ENCODE data around the gene DAGLA. TPM values are rescaled to one million over a fixed set of nuclear protein-coding genes. Genes with fewer than 3 reads are reported as not detected.

The DAGLA gene
- total RNA-seq, 4 donors from 2014 or later = 5.8 to 18.9 (median 10.2) TPM

DNA sequence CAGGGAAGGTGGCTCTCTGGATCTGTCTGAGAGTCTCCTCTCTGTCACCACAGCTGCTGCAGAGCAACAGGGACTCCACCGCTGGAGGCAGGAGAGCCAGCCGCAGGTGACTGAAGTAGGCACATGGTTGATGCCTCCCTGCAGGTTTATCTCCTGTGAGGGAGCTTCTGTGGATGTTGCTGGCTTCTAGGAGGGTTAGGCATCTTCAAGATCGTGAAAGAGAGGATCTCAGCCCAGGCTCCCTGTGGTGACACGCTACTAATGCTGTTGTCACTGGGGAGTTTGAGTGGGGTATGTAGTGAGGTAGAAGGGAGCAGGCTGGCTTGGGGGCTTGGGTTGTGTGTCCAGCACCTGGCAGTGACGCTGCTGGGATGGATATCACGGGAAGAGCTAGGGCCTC is 34.1 kb downstream of the DAGLA start:
- no peak overlapping the region for H3K27ac ChIP-seq
- DNase-seq = no peak
- TF ChIP-seq, protein P1, sequence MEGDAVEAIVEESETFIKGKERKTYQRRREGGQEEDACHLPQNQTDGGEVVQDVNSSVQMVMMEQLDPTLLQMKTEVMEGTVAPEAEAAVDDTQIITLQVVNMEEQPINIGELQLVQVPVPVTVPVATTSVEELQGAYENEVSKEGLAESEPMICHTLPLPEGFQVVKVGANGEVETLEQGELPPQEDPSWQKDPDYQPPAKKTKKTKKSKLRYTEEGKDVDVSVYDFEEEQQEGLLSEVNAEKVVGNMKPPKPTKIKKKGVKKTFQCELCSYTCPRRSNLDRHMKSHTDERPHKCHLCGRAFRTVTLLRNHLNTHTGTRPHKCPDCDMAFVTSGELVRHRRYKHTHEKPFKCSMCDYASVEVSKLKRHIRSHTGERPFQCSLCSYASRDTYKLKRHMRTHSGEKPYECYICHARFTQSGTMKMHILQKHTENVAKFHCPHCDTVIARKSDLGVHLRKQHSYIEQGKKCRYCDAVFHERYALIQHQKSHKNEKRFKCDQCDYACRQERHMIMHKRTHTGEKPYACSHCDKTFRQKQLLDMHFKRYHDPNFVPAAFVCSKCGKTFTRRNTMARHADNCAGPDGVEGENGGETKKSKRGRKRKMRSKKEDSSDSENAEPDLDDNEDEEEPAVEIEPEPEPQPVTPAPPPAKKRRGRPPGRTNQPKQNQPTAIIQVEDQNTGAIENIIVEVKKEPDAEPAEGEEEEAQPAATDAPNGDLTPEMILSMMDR (IDR thresholded peaks at IDR 0.05) = no peak
- no peak for TF ChIP-seq POLR2A (IDR thresholded peaks at IDR 0.05)
- no peaks in the 10 kb centered on the region for H3K9me3 ChIP-seq
- H3K36me3 ChIP-seq = no peaks in the 10 kb centered on the region
- no peaks in the 10 kb centered on the region for H3K27me3 ChIP-seq
- peaks cover 0 to 23% (median 0%) of the 10 kb centered on the region in 4 donors for H3K4me1 ChIP-seq
- no peak overlapping the region for H3K4me3 ChIP-seq

DNA sequence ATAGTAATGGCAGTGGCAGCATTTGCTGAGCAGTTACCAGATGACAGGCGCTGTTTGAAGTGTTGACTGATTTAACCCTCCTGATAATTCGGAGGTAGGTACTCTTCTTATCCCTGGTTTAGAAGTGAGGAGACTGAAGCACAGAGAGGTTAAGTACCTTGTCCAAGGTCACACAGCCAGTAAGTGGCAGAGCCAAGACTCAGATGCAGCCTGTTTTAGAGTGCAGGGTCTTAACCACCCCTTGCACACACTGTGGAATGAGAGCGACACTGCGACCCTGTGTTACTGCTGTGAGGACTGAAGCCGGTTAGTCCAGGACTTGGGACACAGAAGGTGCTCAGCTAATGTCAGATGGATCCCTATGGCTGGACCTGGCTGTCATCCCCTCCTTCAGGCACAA is 34.7 kb downstream of the DAGLA start:
- Histone ChIP-seq H3K27me3 (no peaks in the 10 kb centered on the region), H3K4me1 (peaks cover 0 to 23% (median 0%) of the 10 kb centered on the region in 4 donors), H3K4me3 (no peak overlapping the region), H3K36me3 (no peaks in the 10 kb centered on the region), H3K9me3 (no peaks in the 10 kb centered on the region), H3K27ac (no peak overlapping the region)
- no peak for DNase-seq
- TF ChIP-seq, protein P1 (IDR thresholded peaks at IDR 0.05) = no peak
- no peak for TF ChIP-seq POLR2A (IDR thresholded peaks at IDR 0.05)

DNA sequence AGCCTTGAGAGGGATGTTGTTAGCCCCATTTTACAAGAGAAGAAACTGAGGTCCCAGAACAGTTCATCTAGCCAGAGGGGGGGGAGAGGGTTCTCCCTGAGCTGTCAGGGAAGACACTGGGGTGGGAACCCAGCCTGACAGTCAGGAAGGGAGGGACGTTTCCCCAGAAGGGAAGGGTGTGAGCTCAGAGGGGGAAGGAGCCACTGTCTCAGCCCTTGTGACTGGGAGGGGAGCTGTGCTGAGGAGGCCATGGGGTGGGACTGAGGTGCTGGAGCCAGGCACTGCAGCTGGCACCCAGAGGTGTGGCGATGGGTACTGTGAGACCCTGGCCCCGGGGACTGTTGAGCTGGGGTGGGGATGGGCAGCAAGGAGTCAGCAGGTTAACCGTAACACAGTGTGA is 35.7 kb downstream of the DAGLA start:
- no peaks in the 10 kb centered on the region for H3K27me3 ChIP-seq
- no peaks in the 10 kb centered on the region for H3K9me3 ChIP-seq
- no peaks in the 10 kb centered on the region for H3K36me3 ChIP-seq
- H3K27ac ChIP-seq = no peak overlapping the region
- DNase-seq = no peak
- H3K4me3 ChIP-seq = no peak overlapping the region
- TF ChIP-seq, protein P1 (IDR thresholded peaks at IDR 0.05) = no peak
- no peak for TF ChIP-seq POLR2A (IDR thresholded peaks at IDR 0.05)
- peaks cover 0 to 23% (median 0%) of the 10 kb centered on the region in 4 donors for H3K4me1 ChIP-seq

DNA sequence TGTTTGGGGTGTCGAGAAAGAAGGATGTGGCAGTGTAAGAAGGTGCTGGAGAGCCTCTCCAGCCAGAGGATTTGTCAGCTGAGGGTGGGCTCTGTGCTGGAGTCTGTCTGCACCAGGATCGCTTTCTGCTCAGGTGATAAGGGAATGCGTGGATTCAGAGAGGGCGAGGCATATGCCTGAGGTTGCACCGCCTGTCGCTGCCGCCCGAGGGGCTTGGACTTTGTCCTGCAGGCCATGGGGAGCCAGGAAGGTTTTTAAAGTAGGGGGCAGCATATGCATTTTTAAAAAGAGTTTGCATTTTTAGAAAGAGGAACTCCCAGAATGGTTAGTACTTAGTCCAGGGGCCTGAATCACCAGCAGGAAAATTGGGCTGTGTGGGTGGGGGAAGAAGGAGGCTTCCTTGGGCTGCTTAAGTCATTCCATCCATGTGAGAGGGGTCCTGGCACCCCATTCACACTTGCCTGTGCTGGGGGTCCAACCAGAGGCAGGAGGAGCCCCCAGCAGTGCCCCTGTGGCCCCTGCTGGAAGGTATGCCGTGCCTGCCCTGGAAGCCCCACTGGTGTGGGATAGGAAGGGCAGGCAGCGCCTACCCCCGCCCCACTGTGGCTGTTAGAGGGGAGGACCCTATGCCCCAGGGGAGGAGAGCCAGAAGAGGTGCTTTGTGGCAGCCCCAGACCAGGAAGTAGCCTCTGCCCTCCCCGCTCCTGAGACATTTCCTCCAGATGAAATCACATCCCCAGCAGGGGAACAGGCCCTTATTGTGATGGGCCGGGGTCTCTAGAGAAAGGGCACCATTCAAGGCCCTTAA is 36.5 kb downstream of the DAGLA start:
- no peak overlapping the region for H3K27ac ChIP-seq
- peaks cover 0 to 23% (median 0%) of the 10 kb centered on the region in 4 donors for H3K4me1 ChIP-seq
- H3K9me3 ChIP-seq = no peaks in the 10 kb centered on the region
- no peaks in the 10 kb centered on the region for H3K27me3 ChIP-seq
- no peak for DNase-seq
- H3K4me3 ChIP-seq = no peak overlapping the region
- no peak for TF ChIP-seq POLR2A (IDR thresholded peaks at IDR 0.05)
- TF ChIP-seq, protein P1 (IDR thresholded peaks at IDR 0.05) = no peak
- H3K36me3 ChIP-seq = no peaks in the 10 kb centered on the region

DNA sequence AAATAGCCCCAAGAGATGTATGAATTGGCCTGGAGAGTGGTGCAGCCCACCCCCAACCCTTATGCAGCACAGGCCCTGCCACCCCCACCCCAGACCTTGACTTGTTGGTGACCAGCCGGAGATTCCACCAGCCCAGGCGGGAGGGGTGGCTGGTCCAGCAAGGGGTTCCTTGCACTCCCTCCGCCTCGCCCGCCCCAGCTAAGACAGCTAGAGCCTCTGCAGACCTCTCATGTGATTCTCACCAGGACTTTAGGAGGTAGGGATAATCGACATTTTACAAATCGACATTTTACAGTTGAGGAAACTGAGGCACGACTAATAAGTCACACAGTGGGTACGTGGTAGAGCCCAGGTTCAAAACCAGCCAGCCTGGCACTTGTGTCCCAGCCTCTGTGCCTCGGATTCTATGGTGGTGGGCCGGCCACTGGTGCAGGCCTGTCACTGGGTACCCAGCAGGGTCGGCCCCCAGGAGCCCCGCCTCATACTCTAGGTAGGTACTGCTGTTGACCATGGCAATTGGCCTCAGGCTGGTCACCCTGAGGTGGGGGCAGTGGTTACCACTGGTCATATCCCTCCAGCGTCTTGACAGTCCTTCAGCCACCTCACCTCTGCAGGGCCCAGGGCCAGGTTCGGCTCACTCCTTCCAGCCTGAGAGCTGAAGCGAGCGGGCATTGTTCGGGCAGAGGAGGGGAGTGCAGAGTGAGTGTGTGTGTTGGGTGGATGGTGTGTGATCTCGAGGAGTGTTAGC is 37.3 kb downstream of the DAGLA start:
- Histone ChIP-seq H3K9me3 (no peaks in the 10 kb centered on the region), H3K27me3 (no peaks in the 10 kb centered on the region), H3K4me3 (no peak overlapping the region), H3K36me3 (no peaks in the 10 kb centered on the region), H3K4me1 (peaks cover 0 to 23% (median 0%) of the 10 kb centered on the region in 4 donors), H3K27ac (peak overlapping the region in 1 of 4 donors; percentile 35)
- TF ChIP-seq POLR2A (IDR thresholded peaks at IDR 0.05) = no peak
- TF ChIP-seq, protein P1 (IDR thresholded peaks at IDR 0.05) = no peak
- no peak for DNase-seq
